T-helper 9 cell (primary cell): ENCODE measurements around the gene ABHD15.

Source experiments
- DNase-seq: peaks from one replicate; pipeline ENCODE4 v3.0.0-alpha.2; 2020

ABHD15 gene

GRCh38 chr17:29582254-29582765 lies 15.5 kb upstream of the ABHD15 start:
- DNase-seq, result no peak

GRCh38 chr17:29581583-29582253 lies 14.9 kb upstream of the ABHD15 start:
- DNase-seq, result no peak

- peak; percentile 88 for DNase-seq
These were observed 13.3 kb upstream of the ABHD15 start for GRCh38 chr17:29579866-29580771.

- DNase-seq, result no peak
These were observed 12.0 kb upstream of the ABHD15 start for GRCh38 chr17:29578626-29579485.

GRCh38 chr17:29577385-29578211 lies 10.8 kb upstream of the ABHD15 start:
- DNase-seq, result no peak

- DNase-seq, result no peak
These were observed 10.1 kb upstream of the ABHD15 start for GRCh38 chr17:29577001-29577370.

GRCh38 chr17:29576214-29577000 lies 9.6 kb upstream of the ABHD15 start:
- DNase-seq, result no peak

- DNase-seq, result no peak
These were observed 8.8 kb upstream of the ABHD15 start for GRCh38 chr17:29575511-29576213.

GRCh38 chr17:29574732-29575510 lies 8.1 kb upstream of the ABHD15 start:
- DNase-seq, result no peak

GRCh38 chr17:29573871-29574731 lies 7.3 kb upstream of the ABHD15 start:
- DNase-seq, result no peak

GRCh38 chr17:29573558-29573869 lies 6.7 kb upstream of the ABHD15 start:
- no peak for DNase-seq

GRCh38 chr17:29572691-29573557 lies 6.1 kb upstream of the ABHD15 start:
- DNase-seq, result peak; percentile 36

GRCh38 chr17:29571883-29572681 lies 5.2 kb upstream of the ABHD15 start:
- DNase-seq, result no peak

- DNase-seq, result no peak
These were observed 4.6 kb upstream of the ABHD15 start for GRCh38 chr17:29571486-29571882.

GRCh38 chr17:29570521-29570920 lies 3.7 kb upstream of the ABHD15 start:
- DNase-seq, result no peak

GRCh38 chr17:29569245-29569950 lies 2.6 kb upstream of the ABHD15 start:
- DNase-seq, result no peak
